GM12878 (cell line): ENCODE results near the gene POU4F2. TPM values are rescaled to one million over a fixed set of nuclear protein-coding genes. Genes with fewer than 3 reads are reported as not detected.

ENCODE experiments used
- ATAC-seq: fragments of 200-7000 bp; cut with Tn5 transposase; 3 replicates; pipeline ENCODE4 v1.9.1; 2020; ENCODE audit warnings: mild to moderate bottlenecking, moderate library complexity
- BruUV-seq: library from RNA; stranded (reverse); fragments of 400-500 nt; replicated peaks from 2 replicates; lab custom pipeline; 2021; lab: Mats Ljungman, UMichigan
- CTCF ChIA-PET: fragments of 300-600 bp; sonication (Branson Sonifier 250); formaldehyde crosslinking; extraction: SDS; loops from one replicate; lab custom pipeline; 2021; ENCODE audit warnings: inconsistent platforms; lab: Yijun Ruan, JAX
- POLR2A ChIA-PET: fragments of 350-600 bp; formaldehyde crosslinking; extraction: SDS; loops from one replicate; lab custom pipeline; 2021; ENCODE audit warnings: inconsistent platforms; lab: Charles Lee
- RAD21 ChIA-PET: fragments of 300-600 bp; sonication (Branson Sonifier 250); formaldehyde crosslinking; loops from one replicate; lab custom pipeline; 2023; ENCODE audit warnings: antibody characterized with exemption; ENCODE audit not compliant: unreplicated experiment; lab: Charles Lee
- SMC1A ChIA-PET: fragments of 300-600 bp; sonication (Branson Sonifier 250); formaldehyde crosslinking; loops from one replicate; lab custom pipeline; 2023; ENCODE audit not compliant: unreplicated experiment, uncharacterized antibody; lab: Charles Lee
- DNase-seq: peaks from one replicate; pipeline ENCODE4 v3.0.0-alpha.2; 2011; ENCODE audit warnings: low read depth, low spot score
- FAIRE-seq: peaks from 3 replicates; lab custom pipeline; 2011; peaks lifted over from hg19 to GRCh38; lab: Jason Lieb, UNC
- H2AFZ ChIP-seq: 2 replicates; pipeline ENCODE4 v1.6.0; 2011; ENCODE audit warnings: low read depth, low read length, control low read depth; ENCODE audit not compliant: control insufficient read depth
- H3K27ac ChIP-seq: 2 replicates; pipeline ENCODE4 v1.5.1; 2011; ENCODE audit warnings: control low read depth; ENCODE audit not compliant: control insufficient read depth, insufficient read depth
- H3K27me3 ChIP-seq, 2 experiments: replicated peaks in 1 of 2; 2 replicates each; pipeline versions ENCODE4 v1.6.0 to v1.6.1; 2011; ENCODE audit warnings: low read length in 1 of 2; ENCODE audit not compliant: control insufficient read depth in 2 of 2, insufficient read depth in 2 of 2
- H3K36me3 ChIP-seq, 2 experiments: 2 replicates each; pipeline ENCODE4 v1.5.1; 2011; ENCODE audit warnings: low read length in 1 of 2; ENCODE audit not compliant: control insufficient read depth in 2 of 2, insufficient read depth in 2 of 2
- H3K4me1 ChIP-seq: 2 replicates; pipeline ENCODE4 v1.6.1; 2011; ENCODE audit warnings: mild to moderate bottlenecking, low read length, moderate library complexity, mixed read lengths; ENCODE audit not compliant: control insufficient read depth, insufficient read depth
- H3K4me2 ChIP-seq: 2 replicates; pipeline ENCODE4 v1.6.0; 2011; ENCODE audit warnings: control low read depth; ENCODE audit not compliant: control insufficient read depth, insufficient read depth
- H3K4me3 ChIP-seq: fragments of 200-600 bp; sonication (generic); 2 replicates; pipeline ENCODE4 v1.5.1; 2016
- H3K79me2 ChIP-seq: 2 replicates; pipeline ENCODE4 v1.6.0; 2011; ENCODE audit warnings: low read length; ENCODE audit not compliant: control insufficient read depth, insufficient read depth
- H3K9ac ChIP-seq: 2 replicates; pipeline ENCODE4 v1.8.0; 2011; ENCODE audit warnings: low read length, control low read depth, mixed read lengths; ENCODE audit not compliant: control insufficient read depth, insufficient read depth
- H3K9me3 ChIP-seq: replicated peaks from 3 replicates; pipeline ENCODE4 v1.5.1; 2011; ENCODE audit warnings: mild to moderate bottlenecking, low read length; ENCODE audit not compliant: control insufficient read depth, insufficient read depth
- H4K20me1 ChIP-seq: 2 replicates; pipeline ENCODE4 v1.6.0; 2011; ENCODE audit not compliant: control insufficient read depth, insufficient read depth
- CBFB ChIP-seq: IDR thresholded peaks from 2 replicates; pipeline ENCODE4 v1.6.1; 2016; ENCODE audit warnings: antibody characterized with exemption, low read depth
- CEBPB ChIP-seq, 2 experiments: fragments of 150-350 bp in 1 of 2; IDR thresholded peaks; 2 replicates each; pipeline ENCODE4 v1.6.1; 2012 to 2014; ENCODE audit warnings: low read depth in 2 of 2, low read length in 2 of 2, borderline replicate concordance in 1 of 2, inconsistent platforms in 1 of 2
- CREB1 ChIP-seq: IDR thresholded peaks from 2 replicates; pipeline ENCODE4 v1.6.1; 2012; ENCODE audit warnings: low read depth, mild to moderate bottlenecking, inconsistent platforms
- EED ChIP-seq: sonication (generic); IDR thresholded peaks from 2 replicates; pipeline ENCODE4 v1.6.1; 2016; ENCODE audit warnings: antibody characterized with exemption, low read depth
- GABPA ChIP-seq: IDR thresholded peaks from 2 replicates; pipeline ENCODE4 v1.6.1; 2014; ENCODE audit warnings: antibody characterized with exemption, low read depth, mild to moderate bottlenecking, inconsistent platforms
- IRF4 ChIP-seq: IDR thresholded peaks from 2 replicates; pipeline ENCODE4 v1.6.1; 2011; ENCODE audit warnings: low read depth, low read length
- PAX5 ChIP-seq: IDR thresholded peaks from 2 replicates; pipeline ENCODE4 v1.6.1; 2011; ENCODE audit warnings: low read depth, low read length, borderline replicate concordance
- SREBF1 ChIP-seq: IDR thresholded peaks from 2 replicates; pipeline ENCODE4 v1.6.1; 2012; ENCODE audit warnings: mild to moderate bottlenecking, low read length
- ZBED1 ChIP-seq: IDR thresholded peaks from 2 replicates; pipeline ENCODE4 v1.6.1; 2016; ENCODE audit warnings: borderline replicate concordance
- ZNF274 ChIP-seq: IDR thresholded peaks from one replicate; pipeline ENCODE4 v1.8.0; 2011; ENCODE audit not compliant: insufficient read length, insufficient read depth
- WGBS: methylation state at CpG from one replicate; pipeline ENCODE4 v1.1.6; 2016; ENCODE audit warnings: low lambda C conversion rate; ENCODE audit not compliant: insufficient replicate concordance, insufficient coverage; ENCODE audit errors: missing lambda C conversion rate; 5-methylcytosine and 5-hydroxymethylcytosine counted together
- in situ Hi-C: fragments of 300-500 bp; cut with MboI; formaldehyde crosslinking; loops from 9 replicates; pipeline ENCODE4 v1.14.3; 2018; ENCODE audit warnings: mixed read lengths
- intact Hi-C: fragments of 100-400 bp; cut with micrococcal nuclease; formaldehyde crosslinking; loops from one replicate; pipeline ENCODE4 v1.14.2; 2022; ENCODE audit not compliant: unreplicated experiment
- polyA plus RNA-seq, 11 experiments: library from polyadenylated mRNA; depleted of rRNA in 4 of 11; unstranded in 6 of 11; stranded (reverse) in 5 of 11; fragments of >200 nt; fragmentation: Nextera tagmentation in 4 of 11; fragmentation: Illumina TruSeq in 1 of 11; extraction: Ambion mirVana in 4 of 11; extraction: Trizol in 1 of 11; gene quantifications; 1 replicate in 1 of 11; 2 replicates in 10 of 11; pipeline versions ENCODE4 v1.2.1 to v1.2.3, GENCODE V29; 2011 to 2016; ENCODE audit warnings: inconsistent platforms in 2 of 11, missing spikeins in 2 of 11, low read depth in 1 of 11
- total RNA-seq, 4 experiments: library from RNA; depleted of rRNA in 3 of 4; stranded (reverse); fragments of >200 nt in 3 of 4; fragmentation: Illumina TruSeq in 1 of 4; extraction: Trizol in 1 of 4; gene quantifications; 2 replicates each; pipeline versions ENCODE4 v1.2.1 to v1.2.3, GENCODE V29; 2013 to 2021
- TF ChIP-seq, protein P1 (sequence below): fragments of 450-650 bp; IDR thresholded peaks from 2 replicates; pipeline ENCODE4 v1.6.1; 2017; ENCODE audit warnings: mild to moderate bottlenecking, moderate library complexity
- TF ChIP-seq, protein P2 (sequence below): fragments of 450-650 bp; IDR thresholded peaks from 2 replicates; pipeline ENCODE4 v1.6.1; 2017; ENCODE audit warnings: antibody characterized with exemption, mild to moderate bottlenecking, moderate library complexity
- TF ChIP-seq, protein P3 (sequence below): fragments of 450-650 bp; IDR thresholded peaks from 2 replicates; pipeline ENCODE4 v1.6.1; 2017; ENCODE audit warnings: low read depth, mild to moderate bottlenecking, moderate library complexity

Gene POU4F2
- total and polyA plus RNA-seq, 10 of the 15 experiments (the other 5 are each of a cell fraction or from before 2014, with no cell fraction given) = 0.05 TPM; not detected in 9

DNA sequence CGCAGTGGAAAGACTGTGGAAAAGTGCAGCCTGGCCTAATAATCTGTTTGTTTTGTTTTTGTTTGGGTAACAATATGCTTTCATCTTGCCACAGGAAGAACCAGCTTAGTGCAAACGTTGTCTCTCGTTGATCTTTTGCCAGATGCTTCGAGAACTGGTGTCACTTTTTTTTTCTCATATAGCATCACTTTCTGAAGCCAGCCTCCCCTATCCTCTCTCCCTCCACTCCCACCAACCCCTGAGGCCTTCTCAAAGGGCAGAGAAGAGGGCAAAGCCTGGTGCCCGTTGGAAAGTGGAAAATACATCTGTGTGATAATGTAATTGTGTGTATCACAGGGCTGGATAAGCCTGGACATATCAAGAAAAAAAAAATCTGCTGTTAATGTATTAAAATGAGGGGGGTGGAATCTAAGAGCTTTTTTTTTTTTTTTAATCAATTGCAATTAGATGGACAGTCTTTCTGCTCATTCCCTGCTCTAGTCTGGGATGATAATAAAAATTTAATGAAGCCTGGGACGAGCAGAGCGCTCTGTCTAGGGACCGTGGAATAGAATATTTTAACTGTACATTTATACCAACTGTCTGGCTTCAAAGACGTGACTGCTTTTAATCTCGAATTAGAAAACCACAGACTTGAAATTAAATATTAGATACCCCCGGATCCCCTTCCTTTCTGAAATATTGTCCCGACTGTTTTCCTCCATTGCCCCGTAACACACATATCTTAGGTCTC is 8.1 kb downstream of the POU4F2 start (continued):
- TF ChIP-seq, protein P1, sequence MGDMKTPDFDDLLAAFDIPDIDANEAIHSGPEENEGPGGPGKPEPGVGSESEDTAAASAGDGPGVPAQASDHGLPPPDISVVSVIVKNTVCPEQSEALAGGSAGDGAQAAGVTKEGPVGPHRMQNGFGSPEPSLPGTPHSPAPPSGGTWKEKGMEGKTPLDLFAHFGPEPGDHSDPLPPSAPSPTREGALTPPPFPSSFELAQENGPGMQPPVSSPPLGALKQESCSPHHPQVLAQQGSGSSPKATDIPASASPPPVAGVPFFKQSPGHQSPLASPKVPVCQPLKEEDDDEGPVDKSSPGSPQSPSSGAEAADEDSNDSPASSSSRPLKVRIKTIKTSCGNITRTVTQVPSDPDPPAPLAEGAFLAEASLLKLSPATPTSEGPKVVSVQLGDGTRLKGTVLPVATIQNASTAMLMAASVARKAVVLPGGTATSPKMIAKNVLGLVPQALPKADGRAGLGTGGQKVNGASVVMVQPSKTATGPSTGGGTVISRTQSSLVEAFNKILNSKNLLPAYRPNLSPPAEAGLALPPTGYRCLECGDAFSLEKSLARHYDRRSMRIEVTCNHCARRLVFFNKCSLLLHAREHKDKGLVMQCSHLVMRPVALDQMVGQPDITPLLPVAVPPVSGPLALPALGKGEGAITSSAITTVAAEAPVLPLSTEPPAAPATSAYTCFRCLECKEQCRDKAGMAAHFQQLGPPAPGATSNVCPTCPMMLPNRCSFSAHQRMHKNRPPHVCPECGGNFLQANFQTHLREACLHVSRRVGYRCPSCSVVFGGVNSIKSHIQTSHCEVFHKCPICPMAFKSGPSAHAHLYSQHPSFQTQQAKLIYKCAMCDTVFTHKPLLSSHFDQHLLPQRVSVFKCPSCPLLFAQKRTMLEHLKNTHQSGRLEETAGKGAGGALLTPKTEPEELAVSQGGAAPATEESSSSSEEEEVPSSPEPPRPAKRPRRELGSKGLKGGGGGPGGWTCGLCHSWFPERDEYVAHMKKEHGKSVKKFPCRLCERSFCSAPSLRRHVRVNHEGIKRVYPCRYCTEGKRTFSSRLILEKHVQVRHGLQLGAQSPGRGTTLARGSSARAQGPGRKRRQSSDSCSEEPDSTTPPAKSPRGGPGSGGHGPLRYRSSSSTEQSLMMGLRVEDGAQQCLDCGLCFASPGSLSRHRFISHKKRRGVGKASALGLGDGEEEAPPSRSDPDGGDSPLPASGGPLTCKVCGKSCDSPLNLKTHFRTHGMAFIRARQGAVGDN = no peak
- TF ChIP-seq IRF4 = no peak
- TF ChIP-seq CBFB = no peak
- TF ChIP-seq, all 136 proteins: peak for 0

DNA sequence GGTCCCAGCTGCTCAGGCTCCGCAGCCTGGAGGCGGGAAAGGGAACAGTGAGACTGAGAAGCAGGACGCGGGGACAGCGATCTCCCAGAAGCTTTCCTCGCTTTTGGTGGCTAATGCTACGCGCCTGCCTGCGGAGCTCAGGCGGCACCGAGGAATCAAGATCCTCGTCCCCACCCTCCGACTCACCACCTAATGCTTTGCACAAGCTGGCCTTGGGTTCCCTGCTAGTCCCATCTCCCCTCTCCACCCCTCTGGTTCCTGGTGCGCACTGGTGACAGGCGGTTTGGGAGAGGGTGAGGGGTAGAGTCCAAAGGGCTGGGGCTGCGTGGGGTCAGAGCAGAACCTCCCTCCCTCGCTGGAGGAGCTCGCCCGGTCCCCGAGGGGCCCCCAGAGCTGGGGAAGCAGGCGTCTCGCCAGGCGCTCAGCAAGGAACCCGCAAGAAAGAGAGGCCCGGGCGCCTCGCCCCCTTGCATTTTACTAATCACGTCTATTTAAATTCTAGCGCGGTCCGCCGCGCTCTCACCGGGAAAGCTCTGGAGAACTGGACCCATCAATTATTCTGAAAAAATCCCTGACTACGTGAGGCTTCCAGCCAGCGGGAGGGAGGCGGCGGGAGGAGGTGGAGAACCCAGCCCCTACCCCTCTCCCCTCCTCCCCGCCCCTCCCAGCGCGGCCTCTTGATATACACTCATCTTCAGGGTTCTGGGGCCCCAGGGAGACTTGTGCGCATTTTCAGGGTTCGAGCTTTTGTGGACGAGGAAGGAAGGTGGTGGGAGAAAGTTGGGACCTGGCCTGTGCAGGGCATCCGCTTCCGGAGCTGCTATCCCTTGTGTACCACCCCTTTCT is 9.1 kb downstream of the POU4F2 start:
- Histone ChIP-seq H3K27ac (no peak overlapping the region), H3K27me3 (peaks cover 9 to 17% of the 10 kb centered on the region in 2 experiments; a peak in 3 of 4 replicates), H3K4me1 (no peaks in the 10 kb centered on the region), H4K20me1 (no peaks in the 10 kb centered on the region), H3K9ac (no peak overlapping the region), H3K79me2 (no peaks in the 10 kb centered on the region), H3K36me3 (no peaks in the 10 kb centered on the region), H3K9me3 (no peaks in the 10 kb centered on the region), H2AFZ (no peak overlapping the region), H3K4me2 (no peak overlapping the region), H3K4me3 (no peak overlapping the region)
- DNase-seq (no peak), FAIRE-seq (no peak), ATAC-seq (no peak)
- no TSS peak for BruUV-seq
- RAD21 ChIA-PET = no interaction called here
- CTCF ChIA-PET = no interaction called here
- intact Hi-C loops (no loop called here), in situ Hi-C loops (no loop called here)
- SMC1A ChIA-PET = no interaction called here
- 50% methylated on average over 41 of the region's 46 CpGs for WGBS
- POLR2A ChIA-PET = no interaction called here
- TF ChIP-seq CEBPB (IDR thresholded peaks at IDR 0.05; ENCODE audit: borderline replicate concordance in 1 of 2, low read depth in 2 of 2, low read length in 2 of 2) (no peak), CREB1 (no peak), ZNF274 (no peak), CBFB (no peak), GABPA (no peak), ZBED1 (no peak), EED (no peak), SREBF1 (no peak), PAX5 (no peak)
- TF ChIP-seq, protein P2, sequence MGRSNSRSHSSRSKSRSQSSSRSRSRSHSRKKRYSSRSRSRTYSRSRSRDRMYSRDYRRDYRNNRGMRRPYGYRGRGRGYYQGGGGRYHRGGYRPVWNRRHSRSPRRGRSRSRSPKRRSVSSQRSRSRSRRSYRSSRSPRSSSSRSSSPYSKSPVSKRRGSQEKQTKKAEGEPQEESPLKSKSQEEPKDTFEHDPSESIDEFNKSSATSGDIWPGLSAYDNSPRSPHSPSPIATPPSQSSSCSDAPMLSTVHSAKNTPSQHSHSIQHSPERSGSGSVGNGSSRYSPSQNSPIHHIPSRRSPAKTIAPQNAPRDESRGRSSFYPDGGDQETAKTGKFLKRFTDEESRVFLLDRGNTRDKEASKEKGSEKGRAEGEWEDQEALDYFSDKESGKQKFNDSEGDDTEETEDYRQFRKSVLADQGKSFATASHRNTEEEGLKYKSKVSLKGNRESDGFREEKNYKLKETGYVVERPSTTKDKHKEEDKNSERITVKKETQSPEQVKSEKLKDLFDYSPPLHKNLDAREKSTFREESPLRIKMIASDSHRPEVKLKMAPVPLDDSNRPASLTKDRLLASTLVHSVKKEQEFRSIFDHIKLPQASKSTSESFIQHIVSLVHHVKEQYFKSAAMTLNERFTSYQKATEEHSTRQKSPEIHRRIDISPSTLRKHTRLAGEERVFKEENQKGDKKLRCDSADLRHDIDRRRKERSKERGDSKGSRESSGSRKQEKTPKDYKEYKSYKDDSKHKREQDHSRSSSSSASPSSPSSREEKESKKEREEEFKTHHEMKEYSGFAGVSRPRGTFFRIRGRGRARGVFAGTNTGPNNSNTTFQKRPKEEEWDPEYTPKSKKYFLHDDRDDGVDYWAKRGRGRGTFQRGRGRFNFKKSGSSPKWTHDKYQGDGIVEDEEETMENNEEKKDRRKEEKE = no peak
- TF ChIP-seq, protein P3, sequence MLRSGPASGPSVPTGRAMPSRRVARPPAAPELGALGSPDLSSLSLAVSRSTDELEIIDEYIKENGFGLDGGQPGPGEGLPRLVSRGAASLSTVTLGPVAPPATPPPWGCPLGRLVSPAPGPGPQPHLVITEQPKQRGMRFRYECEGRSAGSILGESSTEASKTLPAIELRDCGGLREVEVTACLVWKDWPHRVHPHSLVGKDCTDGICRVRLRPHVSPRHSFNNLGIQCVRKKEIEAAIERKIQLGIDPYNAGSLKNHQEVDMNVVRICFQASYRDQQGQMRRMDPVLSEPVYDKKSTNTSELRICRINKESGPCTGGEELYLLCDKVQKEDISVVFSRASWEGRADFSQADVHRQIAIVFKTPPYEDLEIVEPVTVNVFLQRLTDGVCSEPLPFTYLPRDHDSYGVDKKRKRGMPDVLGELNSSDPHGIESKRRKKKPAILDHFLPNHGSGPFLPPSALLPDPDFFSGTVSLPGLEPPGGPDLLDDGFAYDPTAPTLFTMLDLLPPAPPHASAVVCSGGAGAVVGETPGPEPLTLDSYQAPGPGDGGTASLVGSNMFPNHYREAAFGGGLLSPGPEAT = no peak
